HepG2 (cell line): Measurements from ENCODE around the gene FMN2. TPM values are rescaled to one million over a fixed set of nuclear protein-coding genes. Genes with fewer than 3 reads are reported as not detected.

Source experiments
- ATAC-seq: fragments of 200-7000 bp; cut with Tn5 transposase; 3 replicates; pipeline ENCODE4 v1.9.1; 2020; ENCODE audit warnings: mild to moderate bottlenecking, moderate library complexity
- BruUV-seq: library from RNA; stranded (reverse); fragments of 400-500 nt; replicated peaks from 2 replicates; lab custom pipeline; 2021; lab: Mats Ljungman, UMichigan
- CTCF ChIA-PET: fragments of 300-600 bp; formaldehyde crosslinking; extraction: SDS; loops from one replicate; lab custom pipeline; 2021; ENCODE audit warnings: low total read pairs, inconsistent platforms, low intra/inter-chr PET ratio; lab: Yijun Ruan, JAX
- POLR2A ChIA-PET: fragments of 350-600 bp; sonication (Branson Sonifier 250); formaldehyde crosslinking; loops from one replicate; lab custom pipeline; 2020; ENCODE audit warnings: antibody characterized with exemption, inconsistent platforms; lab: Yijun Ruan, JAX
- DNase-seq: peaks from one replicate; pipeline ENCODE4 v3.0.0-alpha.2; 2015; ENCODE audit warnings: low spot score
- FAIRE-seq: peaks from 3 replicates; lab custom pipeline; 2011; peaks lifted over from hg19 to GRCh38; lab: Jason Lieb, UNC
- H2AFZ ChIP-seq: one replicate; pipeline ENCODE4 v1.6.1; 2011; ENCODE audit warnings: low read length, inconsistent platforms
- H3K27ac ChIP-seq: fragments of 300-600 bp; 3 replicates; pipeline ENCODE4 v1.8.0; 2011; ENCODE audit warnings: mixed run types, mild to moderate bottlenecking, mixed read lengths, low read length, inconsistent platforms; ENCODE audit not compliant: insufficient read depth; ENCODE audit errors: extremely low read length
- H3K27me3 ChIP-seq, 2 experiments: fragments of 200-600 bp in 1 of 2; 2 replicates in 1 of 2; 3 replicates in 1 of 2; pipeline versions ENCODE4 v1.6.0 to v1.8.0; 2011; ENCODE audit warnings: low read length in 2 of 2, mild to moderate bottlenecking in 2 of 2, moderate library complexity in 2 of 2, inconsistent platforms in 1 of 2; ENCODE audit not compliant: insufficient read depth in 2 of 2, control insufficient read depth in 1 of 2
- H3K36me3 ChIP-seq, 2 experiments: fragments of 200-600 bp in 1 of 2; replicated peaks in 1 of 2; 2 replicates in 1 of 2; 3 replicates in 1 of 2; pipeline versions ENCODE4 v1.5.1 to v1.8.0; 2011; ENCODE audit warnings: low read length in 2 of 2, inconsistent platforms in 1 of 2; ENCODE audit not compliant: insufficient read depth in 2 of 2, control insufficient read depth in 1 of 2
- H3K4me1 ChIP-seq: 2 replicates; pipeline ENCODE4 v1.5.1; 2012; ENCODE audit warnings: low read length, inconsistent platforms; ENCODE audit not compliant: insufficient read depth
- H3K4me2 ChIP-seq: 2 replicates; pipeline ENCODE4 v1.6.0; 2011; ENCODE audit warnings: low read depth, low read length, inconsistent platforms
- H3K4me3 ChIP-seq, 3 experiments: fragments of 200-600 bp in 1 of 3; sonication (generic), shearing (Covaris generic) in 1 of 3; replicated peaks in 1 of 3; 2 replicates each; pipeline ENCODE4 v1.5.1; 2011 to 2016; ENCODE audit warnings: low read length in 3 of 3, inconsistent platforms in 2 of 3, low read depth in 2 of 3, mild to moderate bottlenecking in 2 of 3, control low read depth in 1 of 3, mixed read lengths in 1 of 3; ENCODE audit not compliant: insufficient read depth in 1 of 3
- H3K79me2 ChIP-seq: one replicate; pipeline ENCODE4 v1.6.1; 2011; ENCODE audit warnings: low read length, inconsistent platforms; ENCODE audit not compliant: insufficient read depth
- H3K9ac ChIP-seq: 2 replicates; pipeline ENCODE4 v1.6.0; 2011; ENCODE audit warnings: mild to moderate bottlenecking, low read depth, low read length, inconsistent platforms; ENCODE audit not compliant: insufficient read depth
- H3K9me3 ChIP-seq: 2 replicates; pipeline ENCODE4 v1.5.1; 2012; ENCODE audit warnings: mild to moderate bottlenecking, low read length
- H4K20me1 ChIP-seq: 2 replicates; pipeline ENCODE4 v1.6.0; 2011; ENCODE audit warnings: inconsistent platforms, mild to moderate bottlenecking, low read length, moderate library complexity; ENCODE audit not compliant: insufficient read depth
- KDM2A ChIP-seq: sonication (generic); formaldehyde crosslinking; IDR thresholded peaks from 2 replicates; pipeline ENCODE4 v1.4.0; 2020; ENCODE audit warnings: low read depth, missing genetic modification reagents, borderline replicate concordance
- ZNF232 ChIP-seq: sonication (generic); formaldehyde crosslinking; IDR thresholded peaks from 2 replicates; pipeline ENCODE4 v1.4.0; 2020; ENCODE audit warnings: missing genetic modification reagents, borderline replicate concordance
- ZNF543 ChIP-seq: sonication (generic); formaldehyde crosslinking; IDR thresholded peaks from 2 replicates; pipeline ENCODE4 v1.4.0; 2020; ENCODE audit warnings: mild to moderate bottlenecking, missing genetic modification reagents
- WGBS: methylation state at CpG from one replicate; pipeline ENCODE4 v1.1.6; 2017; ENCODE audit warnings: low lambda C conversion rate; 5-methylcytosine and 5-hydroxymethylcytosine counted together
- in situ Hi-C: cut with HindIII; loops from 2 replicates; pipeline ENCODE4 v1.10.0; 2017; ENCODE audit warnings: low pct_unique_long_range_greater_than_20kb; ENCODE audit not compliant: extremely low pct_ligation_motif_present
- intact Hi-C: fragments of 100-400 bp; cut with micrococcal nuclease; formaldehyde crosslinking; loops from one replicate; pipeline ENCODE4 v1.10.0; 2022; ENCODE audit not compliant: unreplicated experiment
- polyA plus RNA-seq, 8 experiments: library from polyadenylated mRNA; depleted of rRNA in 3 of 8; stranded (reverse) in 7 of 8; unstranded in 1 of 8; fragments of >200 nt; fragmentation: Illumina TruSeq in 4 of 8; extraction: Trizol in 4 of 8; gene quantifications; 2 replicates each; pipeline versions ENCODE4 v1.2.1 to v1.2.3, GENCODE V29; 2011 to 2016; ENCODE audit warnings: low read depth in 4 of 8, missing spikeins in 1 of 8, mixed read lengths in 1 of 8; ENCODE audit not compliant: insufficient read depth in 1 of 8
- total RNA-seq, 5 experiments: library from RNA; depleted of rRNA; stranded (reverse); fragments of >200 nt; fragmentation: Illumina TruSeq; extraction: Trizol; gene quantifications; 2 replicates each; pipeline ENCODE4 v1.2.3, GENCODE V29; 2016; ENCODE audit warnings: low read depth in 1 of 5
- TF ChIP-seq, protein P1 (sequence below): sonication (generic); formaldehyde crosslinking; IDR thresholded peaks from 2 replicates; pipeline ENCODE4 v1.9.0; 2021; ENCODE audit warnings: missing genetic modification reagents, borderline replicate concordance
- TF ChIP-seq, protein P2 (sequence below): sonication (generic); formaldehyde crosslinking; IDR thresholded peaks from 2 replicates; pipeline ENCODE4 v1.5.0; 2020; ENCODE audit warnings: missing genetic modification reagents
- TF ChIP-seq, protein P3 (sequence below): sonication (generic); formaldehyde crosslinking; IDR thresholded peaks from 2 replicates; pipeline ENCODE4 v1.5.0; 2020; ENCODE audit warnings: mild to moderate bottlenecking, missing genetic modification reagents

Gene FMN2
- total and polyA plus RNA-seq, 2 of the 13 experiments (the other 11 are each of a cell fraction or from before 2014, with no cell fraction given): not detected

DNA sequence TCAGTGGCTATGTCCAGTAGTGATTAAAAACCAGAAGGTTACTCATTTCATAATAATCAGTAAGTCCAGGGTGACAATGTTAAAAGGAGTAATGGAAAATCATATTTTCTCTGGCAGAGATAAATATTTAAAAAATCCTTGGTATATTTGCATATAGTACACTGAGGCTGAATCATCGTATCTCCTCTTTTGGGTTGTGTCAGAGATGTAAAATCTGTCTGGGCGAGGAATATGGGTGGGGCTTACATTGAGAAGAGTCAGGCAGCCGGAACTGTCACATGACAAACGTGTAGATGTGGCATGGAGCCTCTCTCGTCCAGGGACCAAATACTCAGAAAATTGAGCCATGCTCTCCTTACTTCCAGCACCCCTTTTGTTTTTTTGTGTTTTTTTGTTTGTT is 120.9 kb downstream of the FMN2 start:
- Histone ChIP-seq H3K27me3 (no peaks in the 10 kb centered on the region), H2AFZ (no peak overlapping the region), H3K79me2 (no peaks in the 10 kb centered on the region), H3K36me3 (no peaks in the 10 kb centered on the region), H3K4me1 (no peaks in the 10 kb centered on the region), H3K4me2 (no peak overlapping the region), H3K4me3 (no peak overlapping the region), H3K9ac (no peak overlapping the region), H3K9me3 (no peaks in the 10 kb centered on the region), H3K27ac (no peak overlapping the region), H4K20me1 (no peaks in the 10 kb centered on the region)
- ATAC-seq (no peak), FAIRE-seq (no peak), DNase-seq (no peak)
- in situ Hi-C loops (no loop called here), intact Hi-C loops (no loop called here)
- ChIA-PET POLR2A (no interaction called here), CTCF (no interaction called here)
- WGBS: 2% methylated on average over 5 of the region's 5 CpGs
- TF ChIP-seq, protein P1, sequence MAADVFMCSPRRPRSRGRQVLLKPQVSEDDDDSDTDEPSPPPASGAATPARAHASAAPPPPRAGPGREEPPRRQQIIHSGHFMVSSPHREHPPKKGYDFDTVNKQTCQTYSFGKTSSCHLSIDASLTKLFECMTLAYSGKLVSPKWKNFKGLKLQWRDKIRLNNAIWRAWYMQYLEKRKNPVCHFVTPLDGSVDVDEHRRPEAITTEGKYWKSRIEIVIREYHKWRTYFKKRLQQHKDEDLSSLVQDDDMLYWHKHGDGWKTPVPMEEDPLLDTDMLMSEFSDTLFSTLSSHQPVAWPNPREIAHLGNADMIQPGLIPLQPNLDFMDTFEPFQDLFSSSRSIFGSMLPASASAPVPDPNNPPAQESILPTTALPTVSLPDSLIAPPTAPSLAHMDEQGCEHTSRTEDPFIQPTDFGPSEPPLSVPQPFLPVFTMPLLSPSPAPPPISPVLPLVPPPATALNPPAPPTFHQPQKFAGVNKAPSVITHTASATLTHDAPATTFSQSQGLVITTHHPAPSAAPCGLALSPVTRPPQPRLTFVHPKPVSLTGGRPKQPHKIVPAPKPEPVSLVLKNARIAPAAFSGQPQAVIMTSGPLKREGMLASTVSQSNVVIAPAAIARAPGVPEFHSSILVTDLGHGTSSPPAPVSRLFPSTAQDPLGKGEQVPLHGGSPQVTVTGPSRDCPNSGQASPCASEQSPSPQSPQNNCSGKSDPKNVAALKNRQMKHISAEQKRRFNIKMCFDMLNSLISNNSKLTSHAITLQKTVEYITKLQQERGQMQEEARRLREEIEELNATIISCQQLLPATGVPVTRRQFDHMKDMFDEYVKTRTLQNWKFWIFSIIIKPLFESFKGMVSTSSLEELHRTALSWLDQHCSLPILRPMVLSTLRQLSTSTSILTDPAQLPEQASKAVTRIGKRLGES: no peak
- TF ChIP-seq KDM2A (no peak), ZNF232 (CRISPR knock-in tag) (no peak), ZNF543 (no peak)
- TF ChIP-seq, protein P2, sequence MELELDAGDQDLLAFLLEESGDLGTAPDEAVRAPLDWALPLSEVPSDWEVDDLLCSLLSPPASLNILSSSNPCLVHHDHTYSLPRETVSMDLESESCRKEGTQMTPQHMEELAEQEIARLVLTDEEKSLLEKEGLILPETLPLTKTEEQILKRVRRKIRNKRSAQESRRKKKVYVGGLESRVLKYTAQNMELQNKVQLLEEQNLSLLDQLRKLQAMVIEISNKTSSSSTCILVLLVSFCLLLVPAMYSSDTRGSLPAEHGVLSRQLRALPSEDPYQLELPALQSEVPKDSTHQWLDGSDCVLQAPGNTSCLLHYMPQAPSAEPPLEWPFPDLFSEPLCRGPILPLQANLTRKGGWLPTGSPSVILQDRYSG (CRISPR knock-in tag): no peak
- TF ChIP-seq, protein P3, sequence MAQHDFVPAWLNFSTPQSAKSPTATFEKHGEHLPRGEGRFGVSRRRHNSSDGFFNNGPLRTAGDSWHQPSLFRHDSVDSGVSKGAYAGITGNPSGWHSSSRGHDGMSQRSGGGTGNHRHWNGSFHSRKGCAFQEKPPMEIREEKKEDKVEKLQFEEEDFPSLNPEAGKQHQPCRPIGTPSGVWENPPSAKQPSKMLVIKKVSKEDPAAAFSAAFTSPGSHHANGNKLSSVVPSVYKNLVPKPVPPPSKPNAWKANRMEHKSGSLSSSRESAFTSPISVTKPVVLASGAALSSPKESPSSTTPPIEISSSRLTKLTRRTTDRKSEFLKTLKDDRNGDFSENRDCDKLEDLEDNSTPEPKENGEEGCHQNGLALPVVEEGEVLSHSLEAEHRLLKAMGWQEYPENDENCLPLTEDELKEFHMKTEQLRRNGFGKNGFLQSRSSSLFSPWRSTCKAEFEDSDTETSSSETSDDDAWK (CRISPR knock-in tag): no peak
- no TSS peak for BruUV-seq
